HCT116 (cell line): Measurements from ENCODE around the gene ELL2. TPM values are rescaled to one million over a fixed set of nuclear protein-coding genes. Genes with fewer than 3 reads are reported as not detected.

Experiments
- ATAC-seq: fragments of 200-7000 bp; cut with Tn5 transposase; 2 replicates; pipeline ENCODE4 v1.9.1; 2020; ENCODE audit warnings: mild to moderate bottlenecking, moderate library complexity
- BruUV-seq: library from RNA; stranded (reverse); fragments of 400-500 nt; replicated peaks from 2 replicates; lab custom pipeline; 2021; lab: Mats Ljungman, UMichigan
- CTCF ChIA-PET: fragments of 300-600 bp; sonication (Branson Sonifier 250); formaldehyde crosslinking; loops from one replicate; lab custom pipeline; 2021; ENCODE audit warnings: antibody characterized with exemption; lab: Charles Lee
- POLR2A ChIA-PET: fragments of 300-600, 350-600 bp; sonication (Branson Sonifier 250); formaldehyde crosslinking; loops from one replicate; lab custom pipeline; 2021; ENCODE audit warnings: antibody characterized with exemption; lab: Charles Lee
- RAD21 ChIA-PET, 2 experiments: fragments of 300-600 bp; sonication (Branson Sonifier 250); formaldehyde crosslinking; loops; one replicate each; lab custom pipeline; 2023; ENCODE audit warnings: low total read pairs in 2 of 2; ENCODE audit not compliant: uncharacterized antibody in 2 of 2, unreplicated experiment in 2 of 2, low non-redundant PET in 1 of 2; lab: Charles Lee
- DNase-seq: peaks from one replicate; pipeline ENCODE4 v3.0.0-alpha.2; 2010; ENCODE audit warnings: low read depth, low spot score
- H2AFZ ChIP-seq: fragments of 200-600 bp; shearing (Covaris generic), sonication (generic); 2 replicates; pipeline ENCODE4 v1.6.1; 2017; ENCODE audit warnings: low read depth, mixed run types, mixed read lengths, antibody characterized with exemption, low read length; ENCODE audit not compliant: poor library complexity, severe bottlenecking
- H3K27ac ChIP-seq: 2 replicates; pipeline ENCODE4 v1.5.1; 2012; ENCODE audit warnings: low read depth, low read length
- H3K27me3 ChIP-seq: fragments of 200-600 bp; sonication (generic); 2 replicates; pipeline ENCODE4 v1.6.1; 2016; ENCODE audit warnings: mixed run types, low read length, mixed read lengths; ENCODE audit not compliant: insufficient read depth
- H3K36me3 ChIP-seq, 2 experiments: fragments of 200-500 bp in 1 of 2; fragments of 200-600 bp in 1 of 2; sonication (Bioruptor generic) in 1 of 2; sonication (generic) in 1 of 2; 2 replicates each; pipeline versions ENCODE4 v1.5.1 to v1.6.1; 2014 to 2016; ENCODE audit warnings: low read length in 2 of 2, inconsistent platforms in 1 of 2, mixed read lengths in 1 of 2, mixed run types in 1 of 2; ENCODE audit not compliant: insufficient read depth in 2 of 2, control insufficient read depth in 1 of 2
- H3K4me1 ChIP-seq, 2 experiments: fragments of 200-600 bp in 1 of 2; sonication (generic) in 1 of 2; 2 replicates each; pipeline versions ENCODE4 v1.5.1 to v1.6.1; 2012 to 2017; ENCODE audit warnings: low read length in 2 of 2, inconsistent platforms in 1 of 2, mild to moderate bottlenecking in 1 of 2, mixed read lengths in 1 of 2, mixed run types in 1 of 2, moderate library complexity in 1 of 2; ENCODE audit not compliant: insufficient read depth in 2 of 2, control insufficient read depth in 1 of 2
- H3K4me2 ChIP-seq: fragments of 200-600 bp; sonication (generic); 2 replicates; pipeline ENCODE4 v1.6.1; 2017; ENCODE audit warnings: mixed run types, low read length, mixed read lengths
- H3K4me3 ChIP-seq, 2 experiments: fragments of 200-600 bp in 1 of 2; sonication (generic) in 1 of 2; replicated peaks in 1 of 2; 2 replicates each; pipeline ENCODE4 v1.5.1; 2011 to 2016; ENCODE audit warnings: low read length in 2 of 2, control low read depth in 1 of 2, low read depth in 1 of 2, mild to moderate bottlenecking in 1 of 2, mixed read lengths in 1 of 2, mixed run types in 1 of 2
- H3K79me2 ChIP-seq: fragments of 200-600 bp; sonication (generic); 2 replicates; pipeline ENCODE4 v1.6.1; 2017; ENCODE audit warnings: mild to moderate bottlenecking, mixed run types, low read length, moderate library complexity, mixed read lengths; ENCODE audit not compliant: insufficient read depth
- H3K9ac ChIP-seq: fragments of 200-600 bp; sonication (generic); 2 replicates; pipeline ENCODE4 v1.6.1; 2016; ENCODE audit warnings: low read length, mixed read lengths
- H3K9me2 ChIP-seq: fragments of 200-600 bp; sonication (generic), shearing (Covaris generic); 2 replicates; pipeline ENCODE4 v1.6.1; 2017; ENCODE audit warnings: mixed run types, mild to moderate bottlenecking, moderate library complexity; ENCODE audit not compliant: insufficient read depth
- H3K9me3 ChIP-seq, 2 experiments: fragments of 200-500 bp in 1 of 2; fragments of 200-600 bp in 1 of 2; sonication (Bioruptor generic) in 1 of 2; sonication (generic) in 1 of 2; 2 replicates each; pipeline ENCODE4 v1.6.1; 2014 to 2017; ENCODE audit warnings: low read length in 2 of 2, mixed read lengths in 2 of 2, inconsistent platforms in 1 of 2, low read depth in 1 of 2, mild to moderate bottlenecking in 1 of 2, mixed run types in 1 of 2, moderate library complexity in 1 of 2; ENCODE audit not compliant: control insufficient read depth in 1 of 2, insufficient read depth in 1 of 2
- H4K20me1 ChIP-seq: fragments of 200-600 bp; sonication (generic), shearing (Covaris generic); 2 replicates; pipeline ENCODE4 v1.6.1; 2017; ENCODE audit warnings: mixed run types, mild to moderate bottlenecking, moderate library complexity; ENCODE audit not compliant: insufficient read depth
- CBX3 ChIP-seq: IDR thresholded peaks from 2 replicates; pipeline ENCODE4 v1.6.1; 2012; ENCODE audit warnings: low read depth
- CEBPB ChIP-seq: IDR thresholded peaks from 2 replicates; pipeline ENCODE4 v1.6.1; 2012; ENCODE audit warnings: low read depth
- EGR1 ChIP-seq: IDR thresholded peaks from 2 replicates; pipeline ENCODE4 v1.6.1; 2012; ENCODE audit warnings: low read depth
- EZH2 ChIP-seq: fragments of 200-600 bp; sonication (generic); IDR thresholded peaks from 2 replicates; pipeline ENCODE4 v1.6.1; 2017; ENCODE audit warnings: antibody characterized with exemption, mixed run types
- EZH2phosphoT487 ChIP-seq: fragments of 200-600 bp; IDR thresholded peaks from 2 replicates; pipeline ENCODE4 v1.6.1; 2018; ENCODE audit warnings: antibody characterized with exemption, borderline replicate concordance
- FOSL1 ChIP-seq: IDR thresholded peaks from 2 replicates; pipeline ENCODE4 v1.6.1; 2012; ENCODE audit warnings: low read depth
- JUND ChIP-seq: IDR thresholded peaks from 2 replicates; pipeline ENCODE4 v1.6.1; 2012
- POLR2A ChIP-seq: IDR thresholded peaks from 2 replicates; pipeline ENCODE4 v1.7.0; 2011; ENCODE audit warnings: borderline replicate concordance; ENCODE audit not compliant: insufficient read depth, insufficient read length; ENCODE audit errors: extremely low read depth
- POLR2AphosphoS5 ChIP-seq: IDR thresholded peaks from 2 replicates; pipeline ENCODE4 v1.6.1; 2011; ENCODE audit warnings: mild to moderate bottlenecking, low read depth, low read length, moderate library complexity
- SIN3A ChIP-seq: IDR thresholded peaks from 2 replicates; pipeline ENCODE4 v1.6.1; 2012; ENCODE audit warnings: low read depth
- SP1 ChIP-seq: IDR thresholded peaks from 2 replicates; pipeline ENCODE4 v1.6.1; 2012; ENCODE audit warnings: low read depth
- YY1 ChIP-seq: IDR thresholded peaks from 2 replicates; pipeline ENCODE4 v1.6.1; 2011; ENCODE audit warnings: low read length, low read depth, moderate library complexity, mild to moderate bottlenecking; ENCODE audit not compliant: insufficient replicate concordance; ENCODE audit errors: extremely low read depth
- ZFX ChIP-seq: fragments of 450-650 bp; IDR thresholded peaks from 2 replicates; pipeline ENCODE4 v1.6.1; 2017
- ZNF274 ChIP-seq: fragments of 200-500 bp; sonication (Bioruptor generic); IDR thresholded peaks from 2 replicates; pipeline ENCODE4 v1.6.1; 2014; ENCODE audit warnings: mild to moderate bottlenecking, low read depth, low read length, inconsistent platforms
- intact Hi-C: fragments of 100-400 bp; cut with micrococcal nuclease; formaldehyde crosslinking; loops from 2 replicates; pipeline ENCODE4 v1.10.0; 2022
- total RNA-seq: library from RNA; stranded (reverse); gene quantifications from one replicate; pipeline ENCODE4 v1.2.1, GENCODE V29; 2021; ENCODE audit not compliant: unreplicated experiment
- TF ChIP-seq, protein P1 (sequence below): IDR thresholded peaks from 2 replicates; pipeline ENCODE4 v1.6.1; 2012; ENCODE audit warnings: low read depth
- TF ChIP-seq, protein P2 (sequence below), 3 experiments: fragments of 200-600 bp in 1 of 3; sonication (generic) in 1 of 3; IDR thresholded peaks in 2 of 3; conservative IDR thresholded peaks in 1 of 3; 2 replicates each; pipeline ENCODE4 v1.5.1; 2012 to 2017; ENCODE audit warnings: low read depth in 2 of 3, low read length in 2 of 3, antibody characterized with exemption in 1 of 3, borderline replicate concordance in 1 of 3, control low read depth in 1 of 3, mild to moderate bottlenecking in 1 of 3, mixed read lengths in 1 of 3, mixed run types in 1 of 3, moderate library complexity in 1 of 3; ENCODE audit not compliant: insufficient read depth in 1 of 3
- TF ChIP-seq, protein P3 (sequence below): IDR thresholded peaks from 2 replicates; pipeline ENCODE4 v1.6.1; 2012
- TF ChIP-seq, protein P4 (sequence below): IDR thresholded peaks from 2 replicates; pipeline ENCODE4 v1.6.1; 2012

Gene ELL2
- total RNA-seq, 1 experiment from 2014 or later = 29.8 TPM

DNA sequence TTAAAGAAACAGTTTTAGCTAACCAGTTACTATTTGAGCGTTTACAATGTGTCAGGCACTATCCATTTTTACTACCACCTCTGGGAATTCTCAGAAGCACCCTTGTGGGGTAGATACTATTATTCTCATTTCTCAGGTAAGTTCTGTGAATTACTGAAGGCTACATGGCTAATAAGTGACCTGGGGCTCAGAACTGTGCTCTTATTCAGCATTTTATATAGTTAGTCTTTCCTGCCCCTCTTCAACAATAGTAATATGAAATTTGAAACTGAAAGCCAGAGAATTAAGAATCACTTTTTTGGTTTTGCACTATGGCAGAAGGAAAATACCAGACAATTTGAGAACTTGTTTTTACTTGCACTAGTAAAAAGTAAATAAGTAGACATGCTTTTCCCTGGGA, 11.8 kb downstream of the ELL2 start:
- Histone ChIP-seq H3K9me2 (no peaks in the 10 kb centered on the region), H4K20me1 (no peaks in the 10 kb centered on the region), H3K4me2 (no peak overlapping the region), H3K36me3 (no peaks in the 10 kb centered on the region), H3K4me1 (no peaks in the 10 kb centered on the region), H3K79me2 (peaks cover 31% of the 10 kb centered on the region), H2AFZ (no peak overlapping the region), H3K9me3 (no peaks in the 10 kb centered on the region), H3K27me3 (no peaks in the 10 kb centered on the region), H3K4me3 (no peak overlapping the region), H3K27ac (no peak overlapping the region), H3K9ac (no peak overlapping the region)
- TF ChIP-seq JUND (no peak), CEBPB (no peak), CBX3 (no peak), POLR2AphosphoS5 (no peak), ZFX (no peak), SP1 (no peak), EZH2 (no peak), EGR1 (no peak), YY1 (no peak), FOSL1 (no peak), POLR2A (no peak), ZNF274 (no peak), EZH2phosphoT487 (no peak), SIN3A (no peak)
- TF ChIP-seq, protein P1, sequence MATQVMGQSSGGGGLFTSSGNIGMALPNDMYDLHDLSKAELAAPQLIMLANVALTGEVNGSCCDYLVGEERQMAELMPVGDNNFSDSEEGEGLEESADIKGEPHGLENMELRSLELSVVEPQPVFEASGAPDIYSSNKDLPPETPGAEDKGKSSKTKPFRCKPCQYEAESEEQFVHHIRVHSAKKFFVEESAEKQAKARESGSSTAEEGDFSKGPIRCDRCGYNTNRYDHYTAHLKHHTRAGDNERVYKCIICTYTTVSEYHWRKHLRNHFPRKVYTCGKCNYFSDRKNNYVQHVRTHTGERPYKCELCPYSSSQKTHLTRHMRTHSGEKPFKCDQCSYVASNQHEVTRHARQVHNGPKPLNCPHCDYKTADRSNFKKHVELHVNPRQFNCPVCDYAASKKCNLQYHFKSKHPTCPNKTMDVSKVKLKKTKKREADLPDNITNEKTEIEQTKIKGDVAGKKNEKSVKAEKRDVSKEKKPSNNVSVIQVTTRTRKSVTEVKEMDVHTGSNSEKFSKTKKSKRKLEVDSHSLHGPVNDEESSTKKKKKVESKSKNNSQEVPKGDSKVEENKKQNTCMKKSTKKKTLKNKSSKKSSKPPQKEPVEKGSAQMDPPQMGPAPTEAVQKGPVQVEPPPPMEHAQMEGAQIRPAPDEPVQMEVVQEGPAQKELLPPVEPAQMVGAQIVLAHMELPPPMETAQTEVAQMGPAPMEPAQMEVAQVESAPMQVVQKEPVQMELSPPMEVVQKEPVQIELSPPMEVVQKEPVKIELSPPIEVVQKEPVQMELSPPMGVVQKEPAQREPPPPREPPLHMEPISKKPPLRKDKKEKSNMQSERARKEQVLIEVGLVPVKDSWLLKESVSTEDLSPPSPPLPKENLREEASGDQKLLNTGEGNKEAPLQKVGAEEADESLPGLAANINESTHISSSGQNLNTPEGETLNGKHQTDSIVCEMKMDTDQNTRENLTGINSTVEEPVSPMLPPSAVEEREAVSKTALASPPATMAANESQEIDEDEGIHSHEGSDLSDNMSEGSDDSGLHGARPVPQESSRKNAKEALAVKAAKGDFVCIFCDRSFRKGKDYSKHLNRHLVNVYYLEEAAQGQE = no peak
- TF ChIP-seq, protein P2, sequence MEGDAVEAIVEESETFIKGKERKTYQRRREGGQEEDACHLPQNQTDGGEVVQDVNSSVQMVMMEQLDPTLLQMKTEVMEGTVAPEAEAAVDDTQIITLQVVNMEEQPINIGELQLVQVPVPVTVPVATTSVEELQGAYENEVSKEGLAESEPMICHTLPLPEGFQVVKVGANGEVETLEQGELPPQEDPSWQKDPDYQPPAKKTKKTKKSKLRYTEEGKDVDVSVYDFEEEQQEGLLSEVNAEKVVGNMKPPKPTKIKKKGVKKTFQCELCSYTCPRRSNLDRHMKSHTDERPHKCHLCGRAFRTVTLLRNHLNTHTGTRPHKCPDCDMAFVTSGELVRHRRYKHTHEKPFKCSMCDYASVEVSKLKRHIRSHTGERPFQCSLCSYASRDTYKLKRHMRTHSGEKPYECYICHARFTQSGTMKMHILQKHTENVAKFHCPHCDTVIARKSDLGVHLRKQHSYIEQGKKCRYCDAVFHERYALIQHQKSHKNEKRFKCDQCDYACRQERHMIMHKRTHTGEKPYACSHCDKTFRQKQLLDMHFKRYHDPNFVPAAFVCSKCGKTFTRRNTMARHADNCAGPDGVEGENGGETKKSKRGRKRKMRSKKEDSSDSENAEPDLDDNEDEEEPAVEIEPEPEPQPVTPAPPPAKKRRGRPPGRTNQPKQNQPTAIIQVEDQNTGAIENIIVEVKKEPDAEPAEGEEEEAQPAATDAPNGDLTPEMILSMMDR (IDR thresholded peaks at IDR 0.05 in 2 of 3, conservative IDR thresholded peaks at IDR 0.05 in 1 of 3; ENCODE audit: borderline replicate concordance in 1 of 3, insufficient read depth in 1 of 3, low read depth in 2 of 3, low read length in 2 of 3) = no peak
- TF ChIP-seq, protein P3, sequence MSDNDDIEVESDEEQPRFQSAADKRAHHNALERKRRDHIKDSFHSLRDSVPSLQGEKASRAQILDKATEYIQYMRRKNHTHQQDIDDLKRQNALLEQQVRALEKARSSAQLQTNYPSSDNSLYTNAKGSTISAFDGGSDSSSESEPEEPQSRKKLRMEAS = no peak
- TF ChIP-seq, protein P4, sequence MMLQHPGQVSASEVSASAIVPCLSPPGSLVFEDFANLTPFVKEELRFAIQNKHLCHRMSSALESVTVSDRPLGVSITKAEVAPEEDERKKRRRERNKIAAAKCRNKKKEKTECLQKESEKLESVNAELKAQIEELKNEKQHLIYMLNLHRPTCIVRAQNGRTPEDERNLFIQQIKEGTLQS = no peak
- RAD21 ChIA-PET = no interaction called here
- intact Hi-C loops = no loop called here
- no peak for DNase-seq
- POLR2A ChIA-PET = no interaction called here
- BruUV-seq = no TSS peak
- CTCF ChIA-PET = no interaction called here
- ATAC-seq = no peak
